Muscle layer of duodenum (tissue), 2 donors: ENCODE results near the gene CFAP54.

Experiments
- H3K27ac ChIP-seq: one replicate; pipeline ENCODE4 v1.7.0; 2013; ENCODE audit warnings: mild to moderate bottlenecking, low read length
- H3K27me3 ChIP-seq: one replicate; pipeline ENCODE4 v1.7.0; 2013; ENCODE audit warnings: low read depth, mild to moderate bottlenecking, control low read depth, low read length
- H3K36me3 ChIP-seq, 2 donors: one replicate each; pipeline ENCODE4 v1.7.0; 2013; ENCODE audit warnings: low read length in 2 of 2, control low read depth in 1 of 2, mild to moderate bottlenecking in 1 of 2; ENCODE audit not compliant: insufficient read depth in 2 of 2, control insufficient read depth in 1 of 2
- H3K4me1 ChIP-seq, 2 donors: one replicate each; pipeline ENCODE4 v1.7.0; 2013; ENCODE audit warnings: low read length in 2 of 2, mild to moderate bottlenecking in 2 of 2, control low read depth in 1 of 2, moderate library complexity in 1 of 2; ENCODE audit not compliant: insufficient read depth in 2 of 2, control insufficient read depth in 1 of 2
- H3K4me3 ChIP-seq, 2 donors: one replicate each; pipeline ENCODE4 v1.7.0; 2013; ENCODE audit warnings: low read length in 2 of 2, low read depth in 1 of 2, mild to moderate bottlenecking in 1 of 2
- H3K9me3 ChIP-seq, 2 donors: one replicate each; pipeline ENCODE4 v1.7.0; 2013; ENCODE audit warnings: low read length in 2 of 2, control low read depth in 1 of 2, mild to moderate bottlenecking in 1 of 2; ENCODE audit not compliant: control insufficient read depth in 1 of 2
- donor health status: healthy.

CFAP54 gene, protein sequence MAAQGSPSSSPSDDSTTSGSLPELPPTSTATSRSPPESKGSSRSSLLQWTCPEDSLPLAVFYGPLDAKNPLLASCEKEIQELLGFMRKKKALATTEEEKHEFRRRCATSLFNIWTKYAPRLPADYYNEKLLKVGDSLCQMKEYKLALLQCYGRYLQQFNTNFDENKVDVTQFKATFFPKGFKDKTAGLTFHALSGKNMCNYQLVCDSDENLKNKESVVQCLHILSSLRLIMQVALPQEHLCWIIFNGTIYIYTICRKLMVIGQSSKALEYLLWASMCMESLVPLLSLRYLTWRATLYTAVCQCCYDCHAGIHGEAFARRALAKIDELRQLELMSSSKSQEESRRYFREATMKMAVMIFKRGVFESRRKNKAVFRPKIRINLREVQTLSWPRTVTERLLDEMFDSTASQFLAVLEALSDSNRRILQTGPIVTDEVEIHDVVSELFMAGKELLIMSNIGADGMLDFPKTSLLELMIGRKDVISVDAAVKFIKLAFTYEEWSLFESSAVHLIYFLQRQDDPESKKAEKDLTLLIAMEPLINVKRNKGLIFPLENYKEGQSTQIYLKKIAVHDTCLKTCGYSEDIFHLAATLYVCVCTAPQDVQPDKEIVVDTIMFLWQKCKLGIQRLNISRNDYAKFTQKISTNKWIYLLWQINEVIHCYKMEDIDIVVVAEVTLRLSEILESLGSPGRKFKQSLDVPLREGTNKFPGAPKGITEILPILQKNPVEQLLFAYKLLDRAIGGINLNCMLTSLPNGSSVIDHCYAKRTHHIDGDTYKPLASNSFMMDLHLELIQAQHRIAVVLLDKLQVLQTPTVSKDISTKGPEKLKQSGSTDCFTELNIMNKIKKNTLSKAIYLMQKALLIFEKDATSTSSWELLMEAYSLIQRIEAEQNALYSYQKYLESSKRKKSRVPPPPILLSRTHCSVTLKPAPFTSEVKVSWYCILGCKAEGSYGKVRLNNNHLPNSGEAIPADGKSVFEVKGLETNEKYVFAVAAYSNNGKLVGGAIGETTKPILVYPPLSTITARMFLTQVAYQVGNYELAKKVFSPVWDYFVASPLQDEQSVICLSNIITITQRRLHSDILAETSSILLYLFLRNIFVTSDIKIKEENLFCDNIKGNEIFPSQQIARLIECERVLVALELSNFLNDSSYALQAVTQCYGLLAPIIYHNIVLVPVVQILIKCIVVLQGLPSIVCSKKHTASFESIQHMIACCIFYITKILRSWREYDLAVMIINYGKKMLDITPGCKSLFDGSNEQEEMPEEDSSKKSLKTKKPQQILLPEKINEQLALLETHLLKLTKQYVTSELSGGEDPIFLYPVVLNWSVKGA (N-terminal part only)

DNA sequence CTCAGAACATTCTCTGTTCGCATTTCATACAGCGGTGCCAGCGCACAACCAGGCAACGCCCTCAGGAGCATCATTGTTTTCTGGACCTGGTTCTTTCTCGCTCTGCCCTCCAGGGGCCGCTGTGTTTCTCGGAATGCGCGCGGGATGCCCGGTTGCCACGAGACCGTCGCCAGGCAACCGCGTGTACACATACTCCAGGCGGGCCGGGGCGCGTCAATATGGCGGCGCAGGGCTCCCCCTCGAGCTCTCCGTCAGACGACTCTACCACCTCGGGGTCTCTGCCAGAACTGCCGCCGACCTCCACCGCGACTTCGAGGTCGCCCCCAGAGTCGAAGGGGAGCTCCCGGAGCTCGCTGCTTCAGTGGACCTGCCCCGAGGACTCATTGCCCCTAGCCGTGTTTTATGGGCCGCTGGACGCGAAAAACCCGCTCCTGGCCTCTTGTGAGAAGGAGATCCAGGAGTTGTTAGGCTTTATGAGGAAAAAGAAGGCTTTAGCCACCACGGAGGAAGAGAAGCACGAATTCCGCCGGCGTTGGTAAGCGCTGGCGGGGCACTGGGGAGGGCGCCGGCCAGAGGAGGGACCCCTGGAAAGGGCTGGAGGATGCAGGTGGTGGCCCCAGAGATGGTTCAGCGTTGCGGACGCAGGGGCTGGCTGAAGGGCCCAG is at the start of gene CFAP54:
TSS of gene CFAP54 (plus strand) at position 186 of the 665 bp plus-strand sequence. CDS start at position 219, 33 bp downstream.
- Histone ChIP-seq H3K27ac (peak within 1 kb of the TSS; percentile 67), H3K4me3 (peak within 1 kb of the TSS; percentile 74 to 86), H3K9me3 (no peaks in the 10 kb centered on the region)

DNA sequence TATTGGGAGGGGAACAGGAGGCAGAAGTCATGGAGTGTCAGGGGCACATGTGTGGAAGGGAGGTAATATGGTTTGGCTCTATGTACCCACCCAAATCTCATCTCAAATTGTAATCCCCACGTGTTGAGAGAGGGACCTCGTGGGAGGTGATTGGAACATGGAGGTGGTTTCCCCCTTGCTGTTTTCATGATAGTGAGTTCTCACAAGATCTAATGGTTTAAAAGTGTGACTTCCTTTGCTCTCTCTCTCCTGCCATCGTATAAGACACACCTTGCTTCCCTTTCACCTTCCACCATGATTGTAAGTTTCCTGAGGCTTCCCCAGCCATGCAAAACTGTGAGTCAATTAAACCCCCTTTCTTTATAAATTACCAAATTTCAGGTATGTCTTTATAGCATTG is 47.6 kb upstream of the CFAP54 start:
- no peak overlapping the region for H3K27ac ChIP-seq
- no peaks in the 10 kb centered on the region for H3K36me3 ChIP-seq
- no peaks in the 10 kb centered on the region for H3K27me3 ChIP-seq
- no peaks in the 10 kb centered on the region for H3K4me1 ChIP-seq
- no peaks in the 10 kb centered on the region for H3K9me3 ChIP-seq
- no peak overlapping the region for H3K4me3 ChIP-seq

More for the DNA sequence above, at the start of gene CFAP54:
- Histone ChIP-seq H3K27me3 (no peaks in the 10 kb centered on the region), H3K4me1 (no peaks in the 10 kb centered on the region), H3K36me3 (no peaks in the 10 kb centered on the region)

DNA sequence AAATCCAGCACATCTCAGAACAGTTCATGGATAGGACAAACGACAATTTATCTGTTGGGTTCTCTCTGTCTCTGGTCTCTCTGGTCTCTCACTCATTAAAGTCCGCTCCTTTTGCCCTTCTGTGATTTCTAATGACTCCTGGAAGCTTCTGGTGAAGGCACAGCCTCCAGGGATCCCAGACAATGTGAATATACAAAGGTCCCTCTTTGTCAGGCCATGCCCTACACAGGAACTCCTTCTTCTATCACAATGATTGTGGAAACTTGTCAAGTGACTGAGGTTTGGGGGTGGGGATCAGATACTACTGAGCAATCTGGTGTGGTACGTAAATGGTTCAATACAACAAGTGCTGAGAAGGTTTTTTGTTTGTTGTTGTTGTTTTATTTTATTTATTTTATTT is 46.5 kb upstream of the CFAP54 start:
- H3K27me3 ChIP-seq, result no peaks in the 10 kb centered on the region
- H3K4me1 ChIP-seq, result no peaks in the 10 kb centered on the region
- no peaks in the 10 kb centered on the region for H3K9me3 ChIP-seq
- no peak overlapping the region for H3K27ac ChIP-seq
- no peak overlapping the region for H3K4me3 ChIP-seq
- no peaks in the 10 kb centered on the region for H3K36me3 ChIP-seq

DNA sequence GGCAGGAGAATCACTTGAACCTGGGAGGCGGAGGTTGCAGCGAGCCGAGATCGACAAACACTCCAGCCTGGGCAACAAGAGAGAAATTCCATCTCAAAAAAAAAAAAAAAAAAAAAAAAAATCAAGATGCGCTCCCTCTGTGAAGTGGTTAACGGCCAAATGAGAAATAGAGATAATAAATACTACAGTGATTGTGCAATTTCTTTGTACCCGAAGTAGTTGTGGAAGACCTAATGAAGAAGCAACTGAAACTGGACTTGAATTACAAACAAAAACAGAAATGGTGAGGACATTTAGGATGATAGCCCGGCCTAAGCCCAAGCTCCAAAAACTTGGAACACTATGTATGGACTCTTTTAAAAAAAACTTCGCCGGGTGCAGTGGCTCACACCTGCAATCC is 45.0 kb upstream of the CFAP54 start:
- H3K4me3 ChIP-seq, result no peak overlapping the region
- H3K27ac ChIP-seq, result no peak overlapping the region

DNA sequence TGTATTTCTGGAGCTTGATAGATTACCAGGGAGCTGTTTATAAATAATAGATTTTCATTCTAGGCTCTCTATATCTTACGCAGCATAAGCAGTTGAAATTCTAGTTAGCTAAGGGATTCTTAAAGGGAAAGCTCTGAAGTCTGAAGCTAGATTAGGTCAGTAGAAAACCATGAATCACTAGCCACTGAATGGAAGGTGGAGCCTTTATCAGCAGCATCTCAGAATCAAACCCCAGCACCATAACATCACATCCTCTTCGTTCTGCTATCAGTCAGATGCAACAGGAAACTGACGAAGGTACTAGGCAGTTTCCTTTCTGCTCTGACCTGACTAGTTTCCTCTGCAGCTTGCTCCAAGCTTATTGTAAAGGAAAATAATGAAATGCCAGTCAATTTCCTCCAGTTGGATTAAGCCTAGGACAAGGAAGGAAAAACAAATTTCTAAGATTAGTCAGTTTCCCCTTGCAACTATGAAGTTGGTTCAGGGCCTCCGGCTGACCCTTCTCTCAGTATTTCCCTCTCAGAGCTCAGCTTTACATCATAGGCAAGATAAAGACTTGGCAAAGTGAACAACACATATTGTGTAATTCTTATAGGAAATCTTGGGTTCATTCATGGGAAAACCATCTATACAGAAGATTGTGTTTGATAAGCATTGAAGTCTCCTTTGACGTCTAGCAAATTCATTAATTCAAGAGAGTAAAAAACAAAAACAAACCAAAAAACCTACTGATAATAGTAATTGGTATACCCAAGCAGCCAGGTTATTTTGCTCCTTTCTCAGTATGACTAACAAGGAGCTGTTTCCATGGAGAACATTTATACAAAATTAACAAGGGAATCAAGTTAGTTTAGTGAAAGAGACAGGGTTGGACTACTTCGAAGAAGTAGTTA is 43.4 kb upstream of the CFAP54 start:
- H3K4me1 ChIP-seq, result no peaks in the 10 kb centered on the region
- H3K4me3 ChIP-seq, result no peak overlapping the region
- no peaks in the 10 kb centered on the region for H3K27me3 ChIP-seq
- H3K27ac ChIP-seq, result peak overlapping the region; percentile 46
- no peaks in the 10 kb centered on the region for H3K36me3 ChIP-seq
- H3K9me3 ChIP-seq, result no peaks in the 10 kb centered on the region

More for the DNA sequence above, 45.0 kb upstream of the CFAP54 start:
- Histone ChIP-seq H3K27me3 (no peaks in the 10 kb centered on the region), H3K9me3 (no peaks in the 10 kb centered on the region), H3K36me3 (no peaks in the 10 kb centered on the region), H3K4me1 (no peaks in the 10 kb centered on the region)

DNA sequence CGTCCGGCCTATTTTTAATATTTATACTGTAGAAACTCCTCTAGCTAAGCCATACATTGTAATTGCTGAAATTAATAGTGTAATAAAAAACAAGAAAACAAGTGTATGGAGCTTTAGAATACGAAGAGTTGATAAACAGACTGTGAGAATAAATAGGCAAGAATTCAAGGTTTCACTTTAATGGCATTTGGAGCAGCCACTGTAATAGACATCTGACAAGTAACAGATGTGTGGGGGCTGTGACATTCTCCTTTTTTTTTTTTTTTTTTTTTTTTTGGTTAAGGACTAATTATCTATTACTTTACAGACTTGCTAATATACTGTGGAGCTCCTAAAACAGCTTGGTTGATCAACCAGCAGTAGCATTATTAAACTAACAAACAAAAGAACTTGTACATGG is 42.1 kb upstream of the CFAP54 start:
- no peak overlapping the region for H3K4me3 ChIP-seq
- no peaks in the 10 kb centered on the region for H3K27me3 ChIP-seq
- no peak overlapping the region for H3K27ac ChIP-seq
- H3K9me3 ChIP-seq, result no peaks in the 10 kb centered on the region
- no peaks in the 10 kb centered on the region for H3K4me1 ChIP-seq
- no peaks in the 10 kb centered on the region for H3K36me3 ChIP-seq

DNA sequence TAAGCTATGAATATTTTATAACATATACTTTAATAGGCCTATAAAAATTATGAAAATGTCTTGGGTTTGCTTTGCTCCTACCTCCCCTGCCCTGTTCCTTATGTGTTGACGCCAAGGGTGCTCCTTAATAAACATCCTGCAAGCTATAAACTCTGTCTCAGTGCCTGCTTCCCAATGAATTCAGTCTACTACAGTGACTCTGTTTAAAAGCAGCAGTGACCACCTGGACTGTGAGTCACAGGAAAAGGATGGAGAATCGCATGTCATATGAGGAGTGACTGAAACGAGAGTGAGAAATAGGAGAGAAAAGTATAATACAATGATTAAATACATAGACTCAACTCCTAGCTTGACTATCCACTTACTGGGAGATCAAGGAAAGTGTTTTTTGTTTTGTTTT is 41.1 kb upstream of the CFAP54 start:
- no peaks in the 10 kb centered on the region for H3K9me3 ChIP-seq
- H3K4me1 ChIP-seq, result no peaks in the 10 kb centered on the region
- no peaks in the 10 kb centered on the region for H3K27me3 ChIP-seq
- H3K36me3 ChIP-seq, result no peaks in the 10 kb centered on the region
- no peak overlapping the region for H3K27ac ChIP-seq
- no peak overlapping the region for H3K4me3 ChIP-seq

DNA sequence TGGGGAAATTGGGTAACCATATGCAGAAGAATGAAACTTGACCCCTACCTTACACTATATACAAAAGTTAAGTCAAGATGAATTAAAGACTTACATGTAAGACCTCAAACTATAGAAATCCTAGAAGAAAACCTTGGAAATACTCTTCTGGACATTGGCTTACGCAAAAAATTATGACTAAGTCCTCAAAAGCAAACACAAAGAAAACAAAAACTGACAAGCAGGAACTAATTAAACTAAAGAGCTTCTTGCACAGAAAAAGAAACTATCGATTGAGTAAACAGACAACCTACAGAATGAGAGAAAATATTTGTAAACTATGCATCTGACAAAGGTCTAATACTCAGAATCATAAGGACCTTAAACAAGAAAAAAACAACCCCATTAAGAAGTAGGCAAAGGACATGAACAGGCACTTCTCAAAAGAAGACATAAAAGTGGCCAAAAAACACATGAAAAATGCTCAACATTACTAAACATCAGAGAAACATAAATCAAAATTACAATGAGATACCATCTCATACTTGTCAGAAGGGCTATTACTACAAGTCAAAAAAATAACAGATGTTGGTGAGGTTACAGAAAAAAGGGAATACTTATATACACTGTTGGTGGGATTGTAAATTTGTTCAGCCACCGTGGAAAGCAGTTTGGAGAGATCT is 37.0 kb upstream of the CFAP54 start:
- no peak overlapping the region for H3K27ac ChIP-seq
- no peak overlapping the region for H3K4me3 ChIP-seq
- H3K36me3 ChIP-seq, result no peaks in the 10 kb centered on the region
- H3K27me3 ChIP-seq, result no peaks in the 10 kb centered on the region
- H3K4me1 ChIP-seq, result no peaks in the 10 kb centered on the region
- H3K9me3 ChIP-seq, result no peaks in the 10 kb centered on the region

DNA sequence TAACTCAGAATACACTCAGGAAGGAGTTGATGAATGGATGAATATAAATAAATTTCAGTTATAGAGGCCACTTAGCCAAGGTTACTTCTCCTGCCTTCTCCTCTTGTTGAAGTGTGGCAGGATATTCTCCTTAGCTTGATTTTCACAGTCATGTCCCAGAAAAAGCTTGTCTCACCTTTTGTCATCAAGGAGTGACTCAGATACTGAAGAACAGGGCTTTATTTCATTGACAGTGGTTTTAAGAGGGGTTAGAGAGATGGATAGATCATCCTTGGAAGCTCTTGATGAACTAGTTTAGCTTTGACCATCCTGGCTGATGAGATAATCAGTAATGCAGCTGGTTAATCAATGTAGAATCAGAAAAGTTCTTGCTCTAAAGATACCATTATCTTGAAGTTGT is 35.0 kb upstream of the CFAP54 start:
- Histone ChIP-seq H3K4me1 (no peaks in the 10 kb centered on the region), H3K4me3 (no peak overlapping the region), H3K36me3 (no peaks in the 10 kb centered on the region), H3K9me3 (no peaks in the 10 kb centered on the region), H3K27me3 (no peaks in the 10 kb centered on the region), H3K27ac (no peak overlapping the region)
